Thoracic aorta (tissue), 2 donors: Measurements from ENCODE around the gene C1orf232. TPM values are rescaled to one million over a fixed set of nuclear protein-coding genes. Genes with fewer than 3 reads are reported as not detected.

Experiments used
- ATAC-seq: fragments of 150-250 bp; one replicate; pipeline ENCODE4 v1.8.0; 2017; ENCODE audit warnings: low read depth; ENCODE audit not compliant: insufficient number of reproducible peaks, low FRiP score
- DNase-seq: peaks from one replicate; pipeline ENCODE4 v3.0.0-alpha.2; 2020; ENCODE audit warnings: low spot score
- H3K27ac ChIP-seq, 2 donors: fragments of 200-600 bp; sonication (generic); 1 replicate in 1 of 2; 2 replicates in 1 of 2; pipeline ENCODE4 v1.5.1; 2016; ENCODE audit warnings: mild to moderate bottlenecking in 2 of 2, moderate library complexity in 2 of 2
- H3K27me3 ChIP-seq: fragments of 200-600 bp; sonication (generic); replicated peaks from 2 replicates; pipeline ENCODE4 v1.6.0; 2016; ENCODE audit warnings: mild to moderate bottlenecking; ENCODE audit not compliant: insufficient read depth
- H3K36me3 ChIP-seq: fragments of 200-600 bp; sonication (generic); one replicate; pipeline ENCODE4 v1.5.1; 2016
- H3K4me1 ChIP-seq, 2 donors: fragments of 200-600 bp; sonication (generic); 1 replicate in 1 of 2; 2 replicates in 1 of 2; pipeline versions ENCODE4 v1.5.1 to v1.6.0; 2016; ENCODE audit warnings: low read depth in 2 of 2, mild to moderate bottlenecking in 1 of 2; ENCODE audit not compliant: control insufficient read depth in 1 of 2
- H3K4me3 ChIP-seq: fragments of 200-600 bp; sonication (generic); 2 replicates; pipeline ENCODE4 v1.5.1; 2016; ENCODE audit warnings: mild to moderate bottlenecking
- H3K9me3 ChIP-seq: fragments of 200-600 bp; sonication (generic); 2 replicates; pipeline ENCODE4 v1.5.1; 2016
- total RNA-seq, 2 donors: library from RNA; depleted of rRNA; stranded (reverse); fragments of >200 nt; gene quantifications; one replicate each; pipeline versions ENCODE4 v1.1.0 to v1.2.3, GENCODE V29; 2016
- TF ChIP-seq, protein P1 (sequence below): fragments of 200-600 bp; sonication (generic); IDR thresholded peaks from one replicate; pipeline ENCODE4 v1.5.1; 2019; ENCODE audit warnings: antibody characterized with exemption

Gene C1orf232
- total RNA-seq, 2 donors from 2014 or later: not detected

DNA sequence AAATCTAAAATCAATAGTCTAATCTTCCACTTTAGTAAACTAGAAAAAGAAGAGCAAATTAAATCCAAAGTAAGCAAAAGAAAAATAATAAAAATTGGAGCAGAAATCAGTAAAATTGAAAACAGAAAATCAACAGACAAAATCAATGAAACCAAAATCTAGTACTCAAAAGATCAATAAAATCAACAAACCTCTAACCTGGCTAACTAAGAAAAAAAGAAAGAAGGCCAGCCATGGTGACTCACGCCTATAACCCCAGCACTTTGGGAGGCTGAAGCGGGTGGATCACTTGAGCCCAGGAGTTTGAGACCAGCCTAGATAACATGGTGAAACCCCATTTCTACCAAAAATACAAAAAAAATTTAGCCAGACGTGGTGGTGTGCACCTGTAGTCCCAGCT lies 34.3 kb downstream of the C1orf232 start:
- no peak for ATAC-seq
- no peaks in the 10 kb centered on the region for H3K27me3 ChIP-seq
- no peaks in the 10 kb centered on the region for H3K9me3 ChIP-seq
- TF ChIP-seq, protein P1, sequence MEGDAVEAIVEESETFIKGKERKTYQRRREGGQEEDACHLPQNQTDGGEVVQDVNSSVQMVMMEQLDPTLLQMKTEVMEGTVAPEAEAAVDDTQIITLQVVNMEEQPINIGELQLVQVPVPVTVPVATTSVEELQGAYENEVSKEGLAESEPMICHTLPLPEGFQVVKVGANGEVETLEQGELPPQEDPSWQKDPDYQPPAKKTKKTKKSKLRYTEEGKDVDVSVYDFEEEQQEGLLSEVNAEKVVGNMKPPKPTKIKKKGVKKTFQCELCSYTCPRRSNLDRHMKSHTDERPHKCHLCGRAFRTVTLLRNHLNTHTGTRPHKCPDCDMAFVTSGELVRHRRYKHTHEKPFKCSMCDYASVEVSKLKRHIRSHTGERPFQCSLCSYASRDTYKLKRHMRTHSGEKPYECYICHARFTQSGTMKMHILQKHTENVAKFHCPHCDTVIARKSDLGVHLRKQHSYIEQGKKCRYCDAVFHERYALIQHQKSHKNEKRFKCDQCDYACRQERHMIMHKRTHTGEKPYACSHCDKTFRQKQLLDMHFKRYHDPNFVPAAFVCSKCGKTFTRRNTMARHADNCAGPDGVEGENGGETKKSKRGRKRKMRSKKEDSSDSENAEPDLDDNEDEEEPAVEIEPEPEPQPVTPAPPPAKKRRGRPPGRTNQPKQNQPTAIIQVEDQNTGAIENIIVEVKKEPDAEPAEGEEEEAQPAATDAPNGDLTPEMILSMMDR: no peak
- H3K27ac ChIP-seq: no peak overlapping the region
- H3K4me3 ChIP-seq: no peak overlapping the region
- H3K36me3 ChIP-seq: no peaks in the 10 kb centered on the region
- no peaks in the 10 kb centered on the region for H3K4me1 ChIP-seq
- DNase-seq: no peak

DNA sequence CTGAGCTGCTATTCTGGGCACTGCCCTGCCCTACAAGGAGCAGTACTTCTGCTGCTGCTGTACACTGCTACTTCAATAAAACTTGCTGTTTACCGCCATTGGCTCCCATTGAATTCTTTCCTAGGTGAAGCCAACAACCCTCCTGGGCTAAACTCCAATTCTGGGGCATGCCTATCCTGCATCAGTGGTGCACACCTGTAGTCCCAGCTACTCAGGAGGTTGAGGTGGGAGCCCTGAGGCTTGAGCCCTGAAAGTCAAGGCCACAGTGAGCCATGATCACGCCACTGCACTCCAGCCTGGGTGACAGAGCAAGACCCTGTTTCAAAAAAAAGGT lies 36.0 kb downstream of the C1orf232 start:
- ATAC-seq (no peak), DNase-seq (no peak)
- Histone ChIP-seq H3K4me3 (no peak overlapping the region), H3K4me1 (no peaks in the 10 kb centered on the region), H3K9me3 (no peaks in the 10 kb centered on the region), H3K27me3 (no peaks in the 10 kb centered on the region), H3K27ac (no peak overlapping the region), H3K36me3 (no peaks in the 10 kb centered on the region)
- TF ChIP-seq, protein P1: no peak

DNA sequence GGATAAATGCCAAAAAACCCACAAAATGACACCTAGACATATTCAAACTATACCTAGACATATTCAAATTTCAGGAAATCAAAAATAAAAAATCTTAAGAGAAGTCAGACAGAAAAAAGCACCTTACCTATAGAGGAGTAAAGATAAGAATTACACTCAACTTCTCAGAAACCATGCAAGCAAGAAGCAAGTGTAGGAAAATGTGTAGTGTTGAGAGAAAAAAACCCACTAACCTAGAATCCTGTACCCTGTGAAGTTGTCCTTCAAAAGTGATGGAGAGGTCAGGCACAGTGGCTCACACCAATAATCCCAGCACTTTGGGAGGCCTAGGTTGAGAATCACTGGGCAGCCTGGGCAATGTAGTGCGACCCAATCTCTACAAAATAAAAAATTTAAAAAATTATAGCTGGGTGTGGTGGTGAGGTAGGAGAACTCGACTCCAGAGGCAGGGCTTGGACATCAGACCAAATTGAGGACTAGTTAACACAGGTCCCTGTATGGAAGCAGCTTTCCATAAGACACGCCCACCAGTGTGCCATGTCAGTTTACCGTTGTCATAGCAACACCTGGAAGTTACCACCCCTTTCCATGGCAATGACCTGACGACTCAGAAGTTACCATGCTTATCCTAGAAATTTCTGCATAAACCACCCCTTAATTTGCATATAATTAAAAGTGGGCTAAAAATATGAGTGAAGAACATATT lies 36.5 kb downstream of the C1orf232 start:
- H3K27ac ChIP-seq: no peak overlapping the region

DNA sequence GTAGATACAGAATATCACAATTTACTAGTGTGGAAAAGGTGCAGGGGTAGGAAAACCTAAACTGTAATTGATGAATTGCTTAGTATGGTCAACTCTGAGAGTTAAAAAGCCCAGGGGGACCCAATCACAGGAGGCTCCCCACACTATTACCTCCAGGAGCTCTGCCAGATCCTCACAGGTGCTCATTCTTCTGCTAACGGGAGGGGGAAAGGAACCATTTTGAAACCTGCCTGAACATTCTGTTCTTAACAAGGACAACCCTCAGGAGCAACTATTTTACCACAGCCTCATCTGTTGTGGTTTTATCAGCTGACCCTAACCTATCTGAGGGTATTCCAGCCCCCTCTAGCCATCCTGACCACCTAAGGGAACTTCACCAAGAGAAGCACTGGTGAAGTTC lies 38.1 kb downstream of the C1orf232 start:
- H3K9me3 ChIP-seq: no peaks in the 10 kb centered on the region
- no peak for ATAC-seq
- no peak overlapping the region for H3K4me3 ChIP-seq
- no peak overlapping the region for H3K27ac ChIP-seq
- TF ChIP-seq, protein P1: no peak
- no peaks in the 10 kb centered on the region for H3K27me3 ChIP-seq
- H3K4me1 ChIP-seq: peaks cover 0 to 4% of the 10 kb centered on the region in 2 donors
- DNase-seq: no peak
- no peaks in the 10 kb centered on the region for H3K36me3 ChIP-seq

More for the DNA sequence above, 36.5 kb downstream of the C1orf232 start:
- DNase-seq (no peak), ATAC-seq (no peak)
- Histone ChIP-seq H3K4me3 (no peak overlapping the region), H3K9me3 (no peaks in the 10 kb centered on the region), H3K36me3 (no peaks in the 10 kb centered on the region), H3K27me3 (no peaks in the 10 kb centered on the region), H3K4me1 (no peaks in the 10 kb centered on the region)
- TF ChIP-seq, protein P1: no peak

DNA sequence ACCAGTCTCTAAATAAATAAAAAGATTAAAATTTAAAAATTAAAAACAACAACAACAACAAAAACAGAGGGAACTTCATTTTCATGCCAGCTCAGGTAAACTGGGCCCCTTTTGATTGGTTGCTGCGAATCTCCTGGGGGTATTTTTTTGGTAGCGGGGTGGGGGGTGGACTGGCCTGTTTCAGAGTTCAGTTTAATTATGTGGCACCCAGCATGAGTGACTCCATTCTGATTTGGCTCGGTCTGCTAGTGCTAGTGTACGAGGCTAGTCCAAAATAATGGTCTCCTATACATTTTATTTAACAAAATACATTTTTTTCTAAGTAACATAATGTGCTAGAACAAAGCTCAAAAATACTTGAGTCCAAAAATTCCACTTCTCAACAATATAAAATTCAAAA lies 39.0 kb downstream of the C1orf232 start:
- TF ChIP-seq, protein P1: no peak
- DNase-seq (no peak), ATAC-seq (no peak)
- H3K4me3 ChIP-seq: no peak overlapping the region
- H3K36me3 ChIP-seq: no peaks in the 10 kb centered on the region
- no peak overlapping the region for H3K27ac ChIP-seq
- H3K9me3 ChIP-seq: no peaks in the 10 kb centered on the region
- no peaks in the 10 kb centered on the region for H3K27me3 ChIP-seq
- peaks cover 0 to 4% of the 10 kb centered on the region in 2 donors for H3K4me1 ChIP-seq
